IMR-90 (cell line): ENCODE results near the gene STRN. TPM values are rescaled to one million over a fixed set of nuclear protein-coding genes. Genes with fewer than 3 reads are reported as not detected.

Experiments used
- ATAC-seq: fragments of 200-7000 bp; cut with Tn5 transposase; 2 replicates; pipeline ENCODE4 v1.9.1; 2020; ENCODE audit warnings: low read depth, mild to moderate bottlenecking, moderate library complexity
- BruUV-seq: library from RNA; stranded (reverse); fragments of 400-500 nt; replicated peaks from 2 replicates; lab custom pipeline; 2021; lab: Mats Ljungman, UMichigan
- CTCF ChIA-PET: fragments of 300-600 bp; formaldehyde crosslinking; extraction: SDS; loops from one replicate; lab custom pipeline; 2021; ENCODE audit warnings: antibody characterized with exemption; lab: Yijun Ruan, JAX
- POLR2A ChIA-PET: fragments of 300-600 bp; sonication (Branson Sonifier 250); formaldehyde crosslinking; loops from one replicate; lab custom pipeline; 2022; ENCODE audit warnings: antibody characterized with exemption; ENCODE audit not compliant: unreplicated experiment; lab: Charles Lee
- DNase-seq: peaks from one replicate; pipeline ENCODE4 v3.0.0; 2013
- H2AFZ ChIP-seq: replicated peaks from 2 replicates; pipeline ENCODE3; 2013; ENCODE audit warnings: low read length, mild to moderate bottlenecking; ENCODE audit not compliant: poor library complexity
- H2AK5ac ChIP-seq: 2 replicates; pipeline ENCODE4 v1.6.1; 2013; ENCODE audit warnings: low read depth, low read length, inconsistent platforms
- H2AK9ac ChIP-seq: replicated peaks from 2 replicates; pipeline ENCODE3; 2013; ENCODE audit warnings: mild to moderate bottlenecking, low read depth, low read length, moderate library complexity; ENCODE audit not compliant: poor library complexity
- H2BK120ac ChIP-seq: 2 replicates; pipeline ENCODE4 v1.6.1; 2013; ENCODE audit warnings: low read depth, low read length, inconsistent platforms
- H2BK15ac ChIP-seq: 3 replicates; pipeline ENCODE4 v1.6.1; 2013; ENCODE audit warnings: low read depth, low read length, inconsistent platforms
- H2BK20ac ChIP-seq: 2 replicates; pipeline ENCODE4 v1.6.1; 2013; ENCODE audit warnings: low read depth, mild to moderate bottlenecking, inconsistent platforms, low read length, moderate library complexity
- H2BK5ac ChIP-seq: 2 replicates; pipeline ENCODE4 v1.6.1; 2013; ENCODE audit warnings: mild to moderate bottlenecking, low read depth, low read length, inconsistent platforms; ENCODE audit not compliant: poor library complexity, severe bottlenecking
- H3K14ac ChIP-seq: replicated peaks from 2 replicates; pipeline ENCODE4 v1.6.1; 2013; ENCODE audit warnings: low read depth, low read length, inconsistent platforms
- H3K18ac ChIP-seq: 2 replicates; pipeline ENCODE4 v1.6.1; 2013; ENCODE audit warnings: low read depth, low read length, control low read depth
- H3K23ac ChIP-seq: 2 replicates; pipeline ENCODE4 v1.6.1; 2013; ENCODE audit warnings: low read depth, low read length, inconsistent platforms
- H3K27ac ChIP-seq: 2 replicates; pipeline ENCODE4 v1.5.1; 2013; ENCODE audit warnings: mild to moderate bottlenecking, control low read depth, low read length; ENCODE audit not compliant: insufficient read depth
- H3K27me3 ChIP-seq: 2 replicates; pipeline ENCODE4 v1.6.1; 2013; ENCODE audit warnings: low read length; ENCODE audit not compliant: control insufficient read depth, insufficient read depth
- H3K36me3 ChIP-seq: 2 replicates; pipeline ENCODE4 v1.6.1; 2013; ENCODE audit warnings: low read length, mixed read lengths; ENCODE audit not compliant: control insufficient read depth, insufficient read depth
- H3K4ac ChIP-seq: 2 replicates; pipeline ENCODE4 v1.6.1; 2013; ENCODE audit warnings: low read depth, low read length, inconsistent platforms
- H3K4me1 ChIP-seq: 2 replicates; pipeline ENCODE4 v1.6.1; 2013; ENCODE audit warnings: low read length, mixed read lengths; ENCODE audit not compliant: control insufficient read depth, insufficient read depth
- H3K4me2 ChIP-seq: 2 replicates; pipeline ENCODE4 v1.6.1; 2013; ENCODE audit warnings: low read depth, mild to moderate bottlenecking, control low read depth, low read length, moderate library complexity
- H3K4me3 ChIP-seq: 2 replicates; pipeline ENCODE4 v1.5.1; 2013; ENCODE audit warnings: low read depth, mild to moderate bottlenecking, control low read depth, low read length, moderate library complexity; ENCODE audit not compliant: insufficient read depth
- H3K56ac ChIP-seq: 2 replicates; pipeline ENCODE4 v1.6.1; 2013; ENCODE audit warnings: low read length, inconsistent platforms; ENCODE audit not compliant: insufficient read depth; ENCODE audit errors: extremely low read depth
- H3K79me1 ChIP-seq, 2 experiments: 2 replicates each; pipeline ENCODE4 v1.6.1; 2013; ENCODE audit warnings: low read length in 2 of 2, inconsistent platforms in 1 of 2, low read depth in 1 of 2
- H3K9ac ChIP-seq: 2 replicates; pipeline ENCODE4 v1.6.1; 2013; ENCODE audit warnings: low read depth, low read length, control low read depth
- H3K9me1 ChIP-seq: 2 replicates; pipeline ENCODE4 v1.6.1; 2013; ENCODE audit warnings: low read length, inconsistent platforms; ENCODE audit not compliant: insufficient read depth
- H3K9me3 ChIP-seq: 2 replicates; pipeline ENCODE4 v1.6.1; 2013; ENCODE audit warnings: low read length; ENCODE audit not compliant: control insufficient read depth, insufficient read depth
- H4K20me1 ChIP-seq: 2 replicates; pipeline ENCODE4 v1.6.1; 2013; ENCODE audit warnings: low read length, inconsistent platforms; ENCODE audit not compliant: insufficient read depth
- H4K5ac ChIP-seq: 2 replicates; pipeline ENCODE4 v1.6.1; 2013; ENCODE audit warnings: mild to moderate bottlenecking, low read depth, low read length, control low read depth
- H4K8ac ChIP-seq, 2 experiments: 2 replicates each; pipeline ENCODE4 v1.6.1; 2013; ENCODE audit warnings: low read depth in 2 of 2, low read length in 2 of 2, control low read depth in 1 of 2, inconsistent platforms in 1 of 2
- H4K91ac ChIP-seq: 2 replicates; pipeline ENCODE4 v1.6.1; 2013; ENCODE audit warnings: low read depth, low read length, inconsistent platforms; ENCODE audit not compliant: insufficient read depth
- CHD1 ChIP-seq: IDR thresholded peaks from 2 replicates; pipeline ENCODE4 v1.6.1; 2012; ENCODE audit warnings: low read depth, low read length, improper control_type of control experiment
- MXI1 ChIP-seq: IDR thresholded peaks from 2 replicates; pipeline ENCODE4 v1.6.1; 2012; ENCODE audit warnings: low read depth, mild to moderate bottlenecking, low read length, moderate library complexity, borderline replicate concordance
- NFE2L2 ChIP-seq: fragments of 150-350 bp; IDR thresholded peaks from 2 replicates; pipeline ENCODE4 v1.6.1; 2016; ENCODE audit warnings: low read depth, mild to moderate bottlenecking, low read length
- POLR2A ChIP-seq: IDR thresholded peaks from 2 replicates; pipeline ENCODE4 v1.6.1; 2012; ENCODE audit warnings: mild to moderate bottlenecking, low read depth, low read length
- RAD21 ChIP-seq: IDR thresholded peaks from 2 replicates; pipeline ENCODE4 v1.6.1; 2012; ENCODE audit warnings: low read length, improper control_type of control experiment
- RCOR1 ChIP-seq: IDR thresholded peaks from 2 replicates; pipeline ENCODE4 v1.6.1; 2012; ENCODE audit warnings: mild to moderate bottlenecking, low read length, improper control_type of control experiment; ENCODE audit not compliant: insufficient replicate concordance
- RFX5 ChIP-seq: IDR thresholded peaks from 2 replicates; pipeline ENCODE4 v1.8.0; 2012; ENCODE audit warnings: low read depth, mild to moderate bottlenecking, low read length, moderate library complexity
- SMC3 ChIP-seq: fragments of 150-350 bp; IDR thresholded peaks from 2 replicates; pipeline ENCODE4 v1.6.1; 2016; ENCODE audit warnings: low read depth, mild to moderate bottlenecking, antibody characterized with exemption, low read length, moderate library complexity
- WGBS, 2 experiments: methylation state at CpG; one replicate each; pipeline versions ENCODE4 v1.1.5 to v1.1.7; 2013; ENCODE audit warnings: missing lambda C conversion rate in 2 of 2; ENCODE audit not compliant: insufficient read length in 1 of 2; ENCODE audit errors: extremely low coverage in 2 of 2; 5-methylcytosine and 5-hydroxymethylcytosine counted together
- dilution Hi-C: fragments of 300-500 bp; cut with HindIII; formaldehyde crosslinking; loops from one replicate; pipeline ENCODE4 v1.14.3; 2018; ENCODE audit warnings: low sequenced_read_pairs; ENCODE audit not compliant: unreplicated experiment
- in situ Hi-C: fragments of 300-500 bp; cut with MboI; formaldehyde crosslinking; loops from 3 replicates; pipeline ENCODE4 v1.14.3; 2019; ENCODE audit warnings: low sequenced_read_pairs, inconsistent platforms, mixed read lengths
- intact Hi-C: fragments of 100-400 bp; cut with micrococcal nuclease; formaldehyde crosslinking; loops from 2 replicates; pipeline ENCODE4 v1.10.0; 2022
- polyA plus RNA-seq, 3 experiments: library from polyadenylated mRNA; depleted of rRNA; stranded (reverse); fragments of >200 nt; gene quantifications; 2 replicates each; pipeline ENCODE4 v1.2.3, GENCODE V29; 2012; ENCODE audit warnings: low replicate concordance in 1 of 3
- total RNA-seq: library from RNA; depleted of rRNA; stranded (reverse); fragments of >200 nt; gene quantifications from 2 replicates; pipeline ENCODE4 v1.2.3, GENCODE V29; 2012
- TF ChIP-seq, protein P1 (sequence below): fragments of 150-350 bp; IDR thresholded peaks from 2 replicates; pipeline ENCODE4 v1.6.1; 2017; ENCODE audit warnings: mild to moderate bottlenecking, antibody characterized with exemption, low read length, low read depth

STRN gene
- total and polyA plus RNA-seq, 2 of the 4 experiments (the other 2 are of a cell fraction): 5.1 to 23.3 TPM

DNA sequence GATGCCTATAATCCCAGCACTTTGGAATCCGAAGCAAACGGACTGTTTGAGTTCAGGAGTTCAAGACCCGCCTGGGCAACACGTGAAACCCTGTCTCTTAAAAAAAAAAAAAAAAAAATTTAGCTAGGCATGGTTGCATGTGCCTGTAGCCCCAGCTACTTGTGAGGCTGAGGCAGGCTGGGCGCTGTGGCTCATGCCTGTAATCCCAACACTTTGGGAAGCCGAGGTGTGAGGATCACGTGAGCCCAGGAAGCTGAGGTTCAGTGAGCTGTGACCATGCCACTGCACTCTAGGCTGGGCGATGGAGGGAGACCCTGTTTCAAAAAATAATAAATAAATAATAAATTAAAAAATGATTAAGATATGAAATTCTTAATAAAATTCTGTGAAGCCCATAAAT lies 9.0 kb upstream of the STRN start:
- Histone ChIP-seq H2BK5ac (no peak overlapping the region), H3K36me3 (no peaks in the 10 kb centered on the region), H2BK20ac (no peak overlapping the region), H3K4me3 (no peak overlapping the region), H3K4me1 (no peaks in the 10 kb centered on the region), H3K4ac (no peak overlapping the region), H2AFZ (no peak overlapping the region), H2AK9ac (no peak overlapping the region), H3K9me3 (no peaks in the 10 kb centered on the region), H3K4me2 (no peak overlapping the region), H2AK5ac (no peak overlapping the region), H4K8ac (no peak overlapping the region), H3K27me3 (no peaks in the 10 kb centered on the region), H2BK120ac (no peak overlapping the region), H3K56ac (no peak overlapping the region), H3K18ac (no peak overlapping the region), H4K91ac (no peak overlapping the region), H3K9me1 (no peaks in the 10 kb centered on the region), H4K20me1 (no peaks in the 10 kb centered on the region), H3K9ac (no peak overlapping the region), H3K23ac (no peak overlapping the region), H3K79me1 (no peaks in the 10 kb centered on the region), H3K14ac (no peak overlapping the region), H4K5ac (no peak overlapping the region), H3K27ac (no peak overlapping the region), H2BK15ac (no peak overlapping the region)
- intact Hi-C loops (no loop called here), in situ Hi-C loops (no loop called here), dilution Hi-C loops (no loop called here)
- POLR2A ChIA-PET: no interaction called here
- DNase-seq (no peak), ATAC-seq (no peak)
- TF ChIP-seq, protein P1, sequence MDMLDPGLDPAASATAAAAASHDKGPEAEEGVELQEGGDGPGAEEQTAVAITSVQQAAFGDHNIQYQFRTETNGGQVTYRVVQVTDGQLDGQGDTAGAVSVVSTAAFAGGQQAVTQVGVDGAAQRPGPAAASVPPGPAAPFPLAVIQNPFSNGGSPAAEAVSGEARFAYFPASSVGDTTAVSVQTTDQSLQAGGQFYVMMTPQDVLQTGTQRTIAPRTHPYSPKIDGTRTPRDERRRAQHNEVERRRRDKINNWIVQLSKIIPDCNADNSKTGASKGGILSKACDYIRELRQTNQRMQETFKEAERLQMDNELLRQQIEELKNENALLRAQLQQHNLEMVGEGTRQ: no peak
- TF ChIP-seq MXI1 (no peak), SMC3 (no peak), CHD1 (no peak), RFX5 (no peak), RCOR1 (no peak), RAD21 (no peak), NFE2L2 (no peak), POLR2A (no peak)
- CTCF ChIA-PET: no interaction called here
- WGBS, 2 experiments: 100% methylated on average over 5 of the region's 8 CpGs; no CpG with 5 or more reads in 1 of the 2 experiments
- BruUV-seq: no TSS peak
